GM18858 (cell line): ENCODE measurements around the gene VWA8.
"Not testable (repeated sequence)": the region's sequence is repeated elsewhere in the genome, so short reads cannot be mapped to it uniquely, and the experiment has no call there.

ENCODE experiments used
- ATAC-seq: cut with Tn5 transposase; IDR thresholded peaks from one replicate; pipeline ENCODE4 v1.9.1; 2021; ENCODE audit not compliant: unreplicated experiment

VWA8 gene

GRCh38 chr13:41565216-41565615 is 395.7 kb downstream of the VWA8 start:
- no peak for ATAC-seq

- no peak for ATAC-seq
These were observed 396.9 kb downstream of the VWA8 start for GRCh38 chr13:41563984-41564365.

GRCh38 chr13:41563341-41563983 is 397.4 kb downstream of the VWA8 start:
- ATAC-seq, result no peak

- ATAC-seq, result no peak
These were observed 398.2 kb downstream of the VWA8 start for GRCh38 chr13:41562541-41563178.

GRCh38 chr13:41562083-41562482 is 398.8 kb downstream of the VWA8 start:
- no peak for ATAC-seq

GRCh38 chr13:41561170-41561569 is 399.7 kb downstream of the VWA8 start:
- no peak for ATAC-seq

- no peak for ATAC-seq
These were observed 401.9 kb downstream of the VWA8 start for GRCh38 chr13:41558781-41559560.

- no peak for ATAC-seq
These were observed 403.2 kb downstream of the VWA8 start for GRCh38 chr13:41557719-41558118.

- peak; percentile 97 for ATAC-seq
These were observed 406.1 kb downstream of the VWA8 start for GRCh38 chr13:41554626-41555386.

GRCh38 chr13:41554180-41554579 is 406.7 kb downstream of the VWA8 start:
- no peak for ATAC-seq

GRCh38 chr13:41552031-41552430 is 408.9 kb downstream of the VWA8 start:
- ATAC-seq, result no peak

- no peak for ATAC-seq
These were observed 410.6 kb downstream of the VWA8 start for GRCh38 chr13:41550276-41550675.

- no peak for ATAC-seq
These were observed 411.4 kb downstream of the VWA8 start for GRCh38 chr13:41549491-41549890.

GRCh38 chr13:41548910-41549309 is 412.0 kb downstream of the VWA8 start:
- ATAC-seq, result no peak

GRCh38 chr13:41548031-41548430 is 412.9 kb downstream of the VWA8 start:
- no peak for ATAC-seq

GRCh38 chr13:41547251-41548000 is 413.5 kb downstream of the VWA8 start:
- no peak for ATAC-seq

GRCh38 chr13:41546372-41547190 is 414.3 kb downstream of the VWA8 start:
- ATAC-seq, result no peak

GRCh38 chr13:41545432-41545707 is 415.5 kb downstream of the VWA8 start:
- ATAC-seq, result no peak

GRCh38 chr13:41543664-41544300 is 417.1 kb downstream of the VWA8 start:
- no peak for ATAC-seq

GRCh38 chr13:41542799-41543198 is 418.1 kb downstream of the VWA8 start:
- ATAC-seq, result not testable (repeated sequence)
